CD4-positive, CD25-positive, alpha-beta regulatory T cell (primary cell): ENCODE results near the gene PHF23. TPM values are rescaled to one million over a fixed set of nuclear protein-coding genes. Genes with fewer than 3 reads are reported as not detected.

ENCODE experiments used
- ATAC-seq, 2 donors: fragments of 150-1000 bp; cut with Tn5 transposase; one replicate each; pipeline ENCODE4 v1.10.0; 2021; ENCODE audit warnings: low read depth in 2 of 2, moderate number of reproducible peaks in 2 of 2, moderate library complexity in 1 of 2
- DNase-seq, 3 donors: peaks; one replicate each; pipeline versions ENCODE4 v3.0.0 to v3.0.0-alpha.2; 2012 to 2022; ENCODE audit warnings: mixed read lengths in 1 of 3
- H3K27ac ChIP-seq: one replicate; pipeline ENCODE4 v1.7.0; 2013; ENCODE audit warnings: mild to moderate bottlenecking, low read length; ENCODE audit not compliant: insufficient read depth, poor library complexity, severe bottlenecking
- H3K27me3 ChIP-seq: one replicate; pipeline ENCODE4 v1.7.0; 2013; ENCODE audit warnings: low read length; ENCODE audit not compliant: control insufficient read depth, insufficient read depth
- H3K36me3 ChIP-seq: one replicate; pipeline ENCODE4 v1.7.0; 2013; ENCODE audit warnings: mild to moderate bottlenecking, low read length, moderate library complexity; ENCODE audit not compliant: control insufficient read depth, insufficient read depth
- H3K4me1 ChIP-seq: 2 replicates; pipeline ENCODE4 v1.7.0; 2013; ENCODE audit warnings: mild to moderate bottlenecking, low read length; ENCODE audit not compliant: insufficient read depth, control insufficient read depth, poor library complexity, severe bottlenecking
- H3K4me3 ChIP-seq: one replicate; pipeline ENCODE4 v1.7.0; 2013; ENCODE audit warnings: low read depth, mild to moderate bottlenecking, low read length, moderate library complexity
- H3K9me3 ChIP-seq, 2 experiments: 1 replicate in 1 of 2; 2 replicates in 1 of 2; pipeline ENCODE4 v1.7.0; 2013; ENCODE audit warnings: low read length in 2 of 2, mild to moderate bottlenecking in 1 of 2, moderate library complexity in 1 of 2; ENCODE audit not compliant: control insufficient read depth in 2 of 2
- H3K27ac Mint-ChIP-seq, 3 donors: one replicate each; pipeline ENCODE4 v1.8.0; 2020 to 2022; ENCODE audit warnings: mild to moderate bottlenecking in 3 of 3, mixed read lengths in 3 of 3, moderate library complexity in 2 of 3
- H3K27me3 Mint-ChIP-seq: one replicate; pipeline ENCODE4 v1.8.0; 2022; ENCODE audit warnings: mild to moderate bottlenecking, mixed read lengths
- H3K36me3 Mint-ChIP-seq: one replicate; pipeline ENCODE4 v1.8.0; 2020; ENCODE audit warnings: mixed read lengths
- H3K4me1 Mint-ChIP-seq, 4 donors: one replicate each; pipeline ENCODE4 v1.8.0; 2020 to 2022; ENCODE audit warnings: mixed read lengths in 4 of 4, mild to moderate bottlenecking in 1 of 4
- H3K4me3 Mint-ChIP-seq, 4 donors: one replicate each; pipeline ENCODE4 v1.8.0; 2020 to 2022; ENCODE audit warnings: mild to moderate bottlenecking in 4 of 4, mixed read lengths in 4 of 4, moderate library complexity in 3 of 4
- H3K9me3 Mint-ChIP-seq, 7 donors: one replicate each; pipeline ENCODE4 v1.8.0; 2020 to 2022; ENCODE audit warnings: mixed read lengths in 7 of 7, mild to moderate bottlenecking in 3 of 7, moderate library complexity in 2 of 7
- polyA plus RNA-seq, 4 donors: library from polyadenylated mRNA; unstranded; fragments of 300-500 nt; fragmentation: Illumina TruSeq; gene quantifications; one replicate each; pipeline ENCODE4 v1.2.3, GENCODE V29; 2021
- total RNA-seq: library from RNA; stranded (reverse); gene quantifications from one replicate; pipeline ENCODE4 v1.2.3, GENCODE V29; 2022

PHF23 gene
- total and polyA plus RNA-seq, 5 donors from 2014 or later: 16.0 to 24.8 (median 20.6) TPM

DNA sequence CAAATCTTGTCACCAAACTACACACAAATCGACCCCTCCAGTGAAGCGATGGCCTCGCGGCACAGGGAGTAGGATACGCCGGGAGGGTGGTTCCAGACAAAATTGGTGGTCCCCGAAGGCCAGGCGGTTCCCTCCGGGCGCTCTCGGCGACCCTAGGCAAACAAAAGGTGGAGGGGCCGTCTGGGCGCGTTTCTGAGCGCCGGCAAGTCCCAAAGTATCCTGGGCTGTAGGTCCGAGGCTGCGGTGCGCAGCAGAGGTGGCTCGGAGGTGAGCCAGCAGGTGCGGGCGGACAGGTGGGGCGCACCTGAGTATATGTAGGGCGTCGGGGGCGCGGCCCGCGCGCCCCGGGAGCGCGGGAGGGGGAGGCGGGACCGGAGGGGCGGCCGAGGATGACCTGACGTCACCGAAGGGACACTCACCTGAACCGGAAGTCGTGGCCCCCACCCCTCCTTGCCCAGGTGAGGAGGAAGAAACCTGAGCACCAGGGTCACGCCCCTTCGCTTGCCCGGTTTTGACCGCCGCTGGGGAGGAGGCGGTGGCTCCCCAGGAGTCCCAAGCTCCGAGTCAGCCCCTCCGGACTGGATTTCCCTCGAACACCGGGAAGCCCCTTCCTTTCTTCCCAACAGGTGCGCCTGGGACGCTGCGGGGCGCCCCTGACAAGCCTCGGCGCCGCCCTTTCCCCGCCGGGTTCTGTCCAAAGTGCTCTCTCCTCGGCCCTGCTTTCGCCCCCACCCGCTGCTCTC lies 23.1 kb upstream of the PHF23 start, which contains the start of gene CLDN7:
Gene CLDN7, minus strand, starts transcription at position 287 of the 743 bp plus-strand sequence. CDS start 435 bp downstream, outside the sequence.
- H3K4me3 Mint-ChIP-seq: peak within 1 kb of the TSS; percentile 69 to 90 (median 74)
- no peak within 1 kb of the TSS for H3K27ac ChIP-seq
- peaks cover 33% of the 10 kb centered on the region for H3K27me3 Mint-ChIP-seq
- H3K4me3 ChIP-seq: no peak within 1 kb of the TSS
- H3K4me1 ChIP-seq: peaks cover 34% of the 10 kb centered on the region
- H3K27ac Mint-ChIP-seq: peak within 1 kb of the TSS in 2 of 3 donors; percentile 26 to 42
- peaks cover 5 to 32% (median 13%) of the 10 kb centered on the region in 4 donors for H3K4me1 Mint-ChIP-seq
- no peaks in the 10 kb centered on the region for H3K9me3 ChIP-seq
- H3K36me3 Mint-ChIP-seq: no peaks in the 10 kb centered on the region
- peaks cover 6% of the 10 kb centered on the region for H3K27me3 ChIP-seq
- H3K36me3 ChIP-seq: peaks cover 7% of the 10 kb centered on the region
- H3K9me3 Mint-ChIP-seq: peaks cover 0 to 2% (median 0%) of the 10 kb centered on the region in 7 donors
- no peak for DNase-seq
- ATAC-seq: no peak

DNA sequence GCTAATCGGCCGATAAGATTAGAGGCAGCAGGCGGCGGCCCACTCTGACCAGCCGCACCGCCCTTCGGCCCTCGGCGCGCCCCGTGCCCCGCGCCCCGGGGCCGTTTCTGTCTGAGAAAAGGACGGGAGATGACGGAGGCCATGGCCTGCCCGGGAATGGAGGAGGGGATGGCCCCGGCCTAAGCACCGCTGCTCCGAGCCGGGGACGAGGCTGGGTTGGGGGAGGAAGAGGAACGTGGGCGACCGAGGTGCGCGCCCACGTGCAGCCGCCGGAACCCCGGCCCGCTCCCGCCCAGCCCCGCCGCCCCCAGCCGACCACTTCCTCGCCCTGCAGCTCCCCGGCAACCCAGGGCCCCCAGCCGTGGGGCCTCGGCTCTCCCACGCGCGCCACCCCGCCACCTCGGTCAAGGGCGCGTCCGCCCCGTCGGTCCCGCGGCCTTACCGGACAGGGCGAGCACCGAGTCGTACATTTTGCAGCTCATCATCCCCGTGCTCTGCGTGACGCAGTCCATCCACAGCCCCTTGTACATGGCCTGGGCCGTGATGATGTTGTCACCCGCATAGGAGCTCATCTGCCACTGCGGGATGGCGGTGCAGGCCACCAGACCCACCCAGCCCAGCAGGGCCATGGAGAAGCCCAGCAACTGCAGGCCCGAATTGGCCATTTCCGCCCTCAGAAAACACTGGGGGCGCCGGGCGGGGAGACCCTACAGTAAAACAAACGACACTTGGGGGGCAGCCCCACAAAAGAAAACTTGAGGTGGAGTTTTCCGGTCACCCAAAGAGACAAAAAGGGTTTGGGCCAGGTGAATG lies 22.3 kb upstream of the PHF23 start:
- DNase-seq (peak in 2 of 3 donors; percentile 33 to 52), ATAC-seq (peak; percentile 52 to 66)
- Histone ChIP-seq H3K4me1 (peaks cover 34% of the 10 kb centered on the region), H3K9me3 (no peaks in the 10 kb centered on the region), H3K27me3 (peaks cover 6% of the 10 kb centered on the region), H3K36me3 (peaks cover 13% of the 10 kb centered on the region), H3K4me3 (no peak overlapping the region), H3K27ac (peak overlapping the region; percentile 5)
- H3K4me1 Mint-ChIP-seq: peaks cover 5 to 31% (median 13%) of the 10 kb centered on the region in 4 donors
- no peak overlapping the region for H3K27ac Mint-ChIP-seq
- H3K4me3 Mint-ChIP-seq: peak overlapping the region; percentile 69 to 81 (median 74)
- H3K36me3 Mint-ChIP-seq: peaks cover 3% of the 10 kb centered on the region
- no peaks in the 10 kb centered on the region for H3K9me3 Mint-ChIP-seq
- peaks cover 30% of the 10 kb centered on the region for H3K27me3 Mint-ChIP-seq

DNA sequence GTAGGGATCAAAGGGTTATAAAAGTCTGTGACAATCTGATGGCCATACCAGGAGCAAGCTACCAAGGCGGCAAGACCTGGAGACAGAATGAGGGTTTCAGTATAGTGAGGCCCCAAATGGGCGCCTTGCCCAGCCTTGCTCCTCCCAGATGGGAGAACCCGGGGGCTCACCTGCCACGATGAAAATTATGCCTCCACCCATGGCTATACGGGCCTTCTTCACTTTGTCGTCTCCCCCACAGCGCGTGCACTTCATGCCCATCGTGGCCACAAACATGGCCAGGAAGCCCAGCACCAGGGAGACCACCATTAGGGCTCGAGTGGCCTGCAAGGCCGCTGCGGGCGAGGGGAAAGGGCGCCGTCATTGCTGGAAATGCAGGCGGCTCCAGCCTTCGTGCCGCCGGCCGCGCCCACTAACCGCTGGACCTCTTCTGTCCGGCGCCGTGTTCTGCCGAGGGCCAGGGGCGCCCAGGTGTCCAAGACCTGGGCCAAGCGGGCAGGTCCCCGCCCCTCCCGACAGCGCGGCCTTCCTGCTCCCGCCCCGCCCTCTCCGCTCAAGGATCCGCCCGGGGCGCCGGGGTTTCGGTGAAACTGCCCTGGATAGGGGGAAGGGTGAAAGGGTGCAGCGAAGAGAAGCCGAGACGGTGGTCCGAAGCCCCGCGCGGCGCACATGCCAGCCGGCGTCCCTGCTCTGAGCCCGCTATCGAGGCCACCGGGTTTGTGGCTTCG lies 21.6 kb upstream of the PHF23 start:
- Mint-ChIP-seq H3K4me3 (peak overlapping the region; percentile 61 to 78 (median 72)), H3K9me3 (no peaks in the 10 kb centered on the region), H3K27ac (peak overlapping the region in 2 of 3 donors; percentile 43 to 51), H3K27me3 (peaks cover 29% of the 10 kb centered on the region), H3K4me1 (peaks cover 5 to 31% (median 13%) of the 10 kb centered on the region in 4 donors), H3K36me3 (peaks cover 7% of the 10 kb centered on the region)
- Histone ChIP-seq H3K9me3 (no peaks in the 10 kb centered on the region), H3K4me1 (peaks cover 34% of the 10 kb centered on the region), H3K27ac (peak overlapping the region; percentile 25), H3K4me3 (no peak overlapping the region), H3K27me3 (peaks cover 6% of the 10 kb centered on the region), H3K36me3 (peaks cover 15% of the 10 kb centered on the region)
- ATAC-seq (peak; percentile 4 to 39), DNase-seq (peak; percentile 20 to 46 (median 29))

DNA sequence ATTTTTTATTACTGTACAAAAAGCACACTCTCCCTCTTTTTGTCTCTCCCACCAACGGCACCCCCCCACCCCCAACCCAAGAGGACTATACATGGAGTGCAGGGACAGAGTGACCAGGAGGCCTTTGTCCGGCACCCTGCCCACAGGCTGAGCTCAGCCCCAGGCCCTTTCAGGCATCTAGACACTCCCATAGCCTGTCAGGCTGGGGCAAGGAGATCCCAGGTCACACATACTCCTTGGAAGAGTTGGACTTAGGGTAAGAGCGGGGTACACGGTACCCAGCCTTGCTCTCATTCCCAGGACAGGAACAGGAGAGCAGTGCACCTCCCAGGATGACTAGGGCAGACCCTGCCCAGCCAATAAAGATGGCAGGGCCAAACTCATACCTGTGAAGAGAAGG lies 20.9 kb upstream of the PHF23 start:
- Mint-ChIP-seq H3K4me1 (peaks cover 5 to 31% (median 13%) of the 10 kb centered on the region in 4 donors), H3K36me3 (peaks cover 7% of the 10 kb centered on the region), H3K4me3 (peak overlapping the region in 3 of 4 donors; percentile 61 to 69 (median 64)), H3K27me3 (peaks cover 29% of the 10 kb centered on the region), H3K27ac (no peak overlapping the region), H3K9me3 (no peaks in the 10 kb centered on the region)
- H3K27ac ChIP-seq: no peak overlapping the region
- H3K9me3 ChIP-seq: no peaks in the 10 kb centered on the region
- peaks cover 6% of the 10 kb centered on the region for H3K27me3 ChIP-seq
- no peak overlapping the region for H3K4me3 ChIP-seq
- DNase-seq (no peak), ATAC-seq (no peak)
- peaks cover 15% of the 10 kb centered on the region for H3K36me3 ChIP-seq
- H3K4me1 ChIP-seq: peaks cover 34% of the 10 kb centered on the region

DNA sequence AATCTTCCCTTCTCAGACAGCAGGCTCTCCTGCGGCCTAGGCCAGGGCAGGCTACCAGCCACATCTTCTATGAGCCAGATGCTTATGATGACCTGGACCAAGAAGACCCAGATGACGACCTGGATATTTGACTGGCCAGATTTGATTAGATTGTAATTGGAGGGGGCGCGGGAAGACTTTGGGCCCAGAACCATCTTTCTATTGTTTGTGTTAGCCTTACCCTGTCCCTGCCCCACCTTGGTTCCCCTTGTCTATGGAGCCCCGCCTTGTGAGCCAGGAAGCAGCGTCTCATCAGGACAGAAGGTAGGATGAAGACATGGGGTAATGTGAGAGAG lies 20.3 kb upstream of the PHF23 start:
- Histone ChIP-seq H3K4me3 (no peak overlapping the region), H3K9me3 (no peaks in the 10 kb centered on the region), H3K36me3 (peaks cover 17% of the 10 kb centered on the region), H3K27me3 (peaks cover 6% of the 10 kb centered on the region), H3K4me1 (peaks cover 34% of the 10 kb centered on the region), H3K27ac (no peak overlapping the region)
- H3K27ac Mint-ChIP-seq: no peak overlapping the region
- H3K4me3 Mint-ChIP-seq: peak overlapping the region in 1 of 4 donors; percentile 25
- H3K36me3 Mint-ChIP-seq: peaks cover 7% of the 10 kb centered on the region
- no peak for ATAC-seq
- peaks cover 5 to 31% (median 14%) of the 10 kb centered on the region in 4 donors for H3K4me1 Mint-ChIP-seq
- no peaks in the 10 kb centered on the region for H3K9me3 Mint-ChIP-seq
- no peak for DNase-seq
- peaks cover 26% of the 10 kb centered on the region for H3K27me3 Mint-ChIP-seq

DNA sequence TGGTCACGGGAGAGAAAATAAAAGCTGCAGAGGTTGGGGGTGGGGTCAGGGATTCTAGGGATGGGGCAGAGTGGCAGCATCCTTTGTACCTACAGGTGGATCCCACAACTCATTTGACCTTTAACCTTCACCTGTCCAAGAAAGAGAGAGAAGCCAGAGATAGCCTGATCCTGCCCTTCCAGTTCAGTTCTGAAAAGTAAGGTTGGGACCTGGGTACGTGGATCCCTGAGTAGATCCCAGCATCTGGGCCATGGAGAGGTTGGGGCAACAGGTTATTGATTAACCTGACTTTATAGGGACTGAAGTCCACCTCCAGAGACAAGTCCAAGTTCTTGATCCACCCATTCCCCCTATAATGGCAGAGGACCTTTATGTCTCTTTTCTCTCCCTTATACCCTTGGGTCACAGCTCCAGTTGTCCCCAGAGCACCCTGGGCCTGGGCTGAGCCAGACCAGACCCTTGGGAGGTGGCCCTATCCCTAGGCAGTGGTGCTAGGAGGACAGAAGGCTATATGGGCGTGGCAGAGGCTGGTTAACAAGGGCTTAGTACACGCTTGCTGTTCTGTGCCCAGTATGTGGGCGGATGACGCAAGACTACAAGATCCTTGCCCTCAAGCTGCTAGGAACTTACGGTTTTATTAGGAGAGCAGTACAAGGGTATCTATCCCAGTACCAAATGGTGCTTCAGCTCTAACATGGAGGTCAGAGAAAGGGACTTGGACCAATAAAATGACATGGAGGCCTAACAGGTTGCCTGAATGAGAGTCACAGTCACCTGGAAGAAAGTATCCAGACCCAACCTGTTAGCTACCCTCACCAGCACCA lies 19.7 kb upstream of the PHF23 start:
- Histone ChIP-seq H3K9me3 (no peaks in the 10 kb centered on the region), H3K36me3 (peaks cover 19% of the 10 kb centered on the region), H3K27me3 (peaks cover 5% of the 10 kb centered on the region), H3K27ac (no peak overlapping the region), H3K4me1 (peaks cover 34% of the 10 kb centered on the region), H3K4me3 (no peak overlapping the region)
- Mint-ChIP-seq H3K27me3 (peaks cover 20% of the 10 kb centered on the region), H3K4me3 (peak overlapping the region in 2 of 4 donors; percentile 38 to 64), H3K27ac (no peak overlapping the region), H3K36me3 (peaks cover 7% of the 10 kb centered on the region), H3K4me1 (peaks cover 5 to 28% (median 14%) of the 10 kb centered on the region in 4 donors), H3K9me3 (no peaks in the 10 kb centered on the region)
- ATAC-seq: no peak
- no peak for DNase-seq
